Measurements from ENCODE around the gene ESRRB.

Gene ESRRB

GRCh38 chr14:76343386-76343785, 32.6 kb upstream of the ESRRB start:
- TF ChIP-seq CTCF (IDR thresholded peaks at IDR 0.05; ENCODE audit: extremely low read depth, missing control alignments), result no peak
- no peak for DNase-seq (ENCODE audit: low spot score)

GRCh38 chr14:76346391-76347160, 29.4 kb upstream of the ESRRB start:
- TF ChIP-seq CTCF (IDR thresholded peaks at IDR 0.05; ENCODE audit: extremely low read depth, missing control alignments), result no peak
- no peak for DNase-seq (ENCODE audit: low spot score)

DNA sequence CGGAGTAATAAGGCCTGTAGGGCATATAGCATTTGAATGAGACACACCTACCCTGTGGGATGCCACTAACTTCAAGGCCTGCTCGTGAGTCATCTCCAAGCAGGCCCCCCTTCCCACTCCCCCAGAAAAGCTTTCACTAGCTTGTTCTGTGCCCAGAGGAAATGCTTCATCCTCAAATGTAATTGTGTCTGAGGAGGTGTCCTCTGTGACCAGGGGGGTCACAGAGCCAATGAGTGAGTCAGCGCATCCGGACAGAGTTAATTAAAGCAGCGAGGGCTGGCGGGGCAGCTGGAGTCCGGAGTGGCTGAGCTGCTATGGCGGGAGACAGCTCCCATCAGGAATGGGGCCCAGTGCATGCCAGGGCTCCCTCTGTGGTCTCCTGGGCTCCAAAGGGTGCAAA, 27.0 kb upstream of the ESRRB start:
- TF ChIP-seq CTCF (IDR thresholded peaks at IDR 0.05; ENCODE audit: extremely low read depth, missing control alignments), result no peak
- DNase-seq (ENCODE audit: low spot score), result no peak

DNA sequence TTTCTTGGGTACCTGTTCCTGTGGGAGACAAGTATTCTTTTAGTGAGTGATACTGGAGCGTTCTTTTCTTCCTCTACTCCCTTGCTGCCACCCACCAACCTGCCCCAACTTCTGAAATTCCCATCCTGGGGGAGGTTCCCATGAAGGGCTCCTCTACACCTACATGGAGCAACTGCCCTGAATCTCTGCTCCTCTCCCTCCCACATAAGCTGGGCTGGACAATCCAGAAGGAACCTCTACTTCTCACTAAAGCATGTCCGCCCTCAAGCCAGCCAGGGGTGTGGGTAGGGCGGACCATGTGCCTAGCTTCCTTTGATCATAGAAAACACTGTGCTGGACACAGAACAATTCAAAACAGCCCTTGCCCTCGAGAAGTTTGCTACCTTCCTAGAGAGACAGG, 25.9 kb upstream of the ESRRB start:
- no peak for TF ChIP-seq CTCF (IDR thresholded peaks at IDR 0.05; ENCODE audit: extremely low read depth, missing control alignments)

GRCh38 chr14:76350671-76351070, 25.3 kb upstream of the ESRRB start:
- DNase-seq (ENCODE audit: low spot score), result no peak
- TF ChIP-seq CTCF (IDR thresholded peaks at IDR 0.05; ENCODE audit: extremely low read depth, missing control alignments), result no peak

More for the DNA sequence above, 25.9 kb upstream of the ESRRB start:
- DNase-seq (ENCODE audit: low spot score), result no peak

DNA sequence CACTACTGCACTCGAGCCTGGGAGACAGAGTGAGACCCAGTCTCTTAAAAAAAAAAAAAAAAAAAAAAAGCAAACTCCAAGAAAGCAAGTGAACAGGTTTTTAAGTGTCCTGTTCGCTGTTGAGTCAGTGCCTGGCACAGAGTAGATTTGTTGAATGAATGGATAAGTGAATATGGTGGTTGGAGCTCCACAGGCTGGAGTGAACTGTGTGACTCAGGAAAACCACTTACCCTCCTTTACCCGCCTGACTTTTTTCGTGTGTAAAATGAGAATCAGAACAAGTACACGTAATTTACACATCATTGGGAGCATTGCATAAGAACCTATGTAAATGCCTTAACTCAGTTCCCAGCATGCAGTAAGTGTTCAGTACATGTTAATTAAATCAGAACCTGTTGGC, 24.0 kb upstream of the ESRRB start:
- no peak for TF ChIP-seq CTCF (IDR thresholded peaks at IDR 0.05; ENCODE audit: extremely low read depth, missing control alignments)
- DNase-seq (ENCODE audit: low spot score), result no peak

GRCh38 chr14:76352639-76353281, 23.2 kb upstream of the ESRRB start:
- peak; percentile 84 for DNase-seq (ENCODE audit: low spot score)
- peak; percentile 92 for TF ChIP-seq CTCF (IDR thresholded peaks at IDR 0.05; ENCODE audit: extremely low read depth, missing control alignments)

Measured in GM20000 (cell line).